ENCODE results near the gene SH3RF3. TPM values are rescaled to one million over a fixed set of nuclear protein-coding genes. Genes with fewer than 3 reads are reported as not detected.

Gene SH3RF3
- total RNA-seq, 1 donor from 2014 or later: 7.9 TPM

DNA sequence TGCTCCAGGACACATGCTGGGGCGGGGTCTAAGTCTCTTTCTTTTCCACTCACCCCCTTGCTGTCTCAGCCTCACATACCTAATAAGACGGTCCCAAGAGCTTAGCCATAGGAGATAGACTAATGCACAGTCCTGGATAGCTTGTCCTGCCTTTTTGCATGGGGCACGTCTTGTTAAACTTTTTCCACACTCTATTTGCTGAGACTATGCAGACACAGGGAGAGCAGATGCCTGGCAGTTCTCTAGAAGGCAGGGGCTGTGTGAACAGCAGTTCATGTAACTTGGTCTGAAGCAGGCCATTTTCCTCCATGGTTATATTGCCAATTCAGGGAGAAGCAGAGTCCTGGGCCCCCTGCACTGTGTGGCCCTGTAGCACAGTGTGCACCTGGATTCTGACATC lies 342.7 kb downstream of the SH3RF3 start:
- Histone ChIP-seq H3K36me3 (no peaks in the 10 kb centered on the region), H3K4me3 (no peak overlapping the region), H3K27ac (replicated peaks) (no peak overlapping the region), H3K27me3 (ENCODE audit: low read depth) (no peaks in the 10 kb centered on the region), H3K9me3 (replicated peaks) (no peaks in the 10 kb centered on the region), H3K4me1 (peaks cover 62% of the 10 kb centered on the region)
- TF ChIP-seq, protein P1, sequence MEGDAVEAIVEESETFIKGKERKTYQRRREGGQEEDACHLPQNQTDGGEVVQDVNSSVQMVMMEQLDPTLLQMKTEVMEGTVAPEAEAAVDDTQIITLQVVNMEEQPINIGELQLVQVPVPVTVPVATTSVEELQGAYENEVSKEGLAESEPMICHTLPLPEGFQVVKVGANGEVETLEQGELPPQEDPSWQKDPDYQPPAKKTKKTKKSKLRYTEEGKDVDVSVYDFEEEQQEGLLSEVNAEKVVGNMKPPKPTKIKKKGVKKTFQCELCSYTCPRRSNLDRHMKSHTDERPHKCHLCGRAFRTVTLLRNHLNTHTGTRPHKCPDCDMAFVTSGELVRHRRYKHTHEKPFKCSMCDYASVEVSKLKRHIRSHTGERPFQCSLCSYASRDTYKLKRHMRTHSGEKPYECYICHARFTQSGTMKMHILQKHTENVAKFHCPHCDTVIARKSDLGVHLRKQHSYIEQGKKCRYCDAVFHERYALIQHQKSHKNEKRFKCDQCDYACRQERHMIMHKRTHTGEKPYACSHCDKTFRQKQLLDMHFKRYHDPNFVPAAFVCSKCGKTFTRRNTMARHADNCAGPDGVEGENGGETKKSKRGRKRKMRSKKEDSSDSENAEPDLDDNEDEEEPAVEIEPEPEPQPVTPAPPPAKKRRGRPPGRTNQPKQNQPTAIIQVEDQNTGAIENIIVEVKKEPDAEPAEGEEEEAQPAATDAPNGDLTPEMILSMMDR (IDR thresholded peaks at IDR 0.05; ENCODE audit: borderline replicate concordance): no peak
- intact Hi-C loops (cut with micrococcal nuclease): no loop called here
- no peak for DNase-seq

DNA sequence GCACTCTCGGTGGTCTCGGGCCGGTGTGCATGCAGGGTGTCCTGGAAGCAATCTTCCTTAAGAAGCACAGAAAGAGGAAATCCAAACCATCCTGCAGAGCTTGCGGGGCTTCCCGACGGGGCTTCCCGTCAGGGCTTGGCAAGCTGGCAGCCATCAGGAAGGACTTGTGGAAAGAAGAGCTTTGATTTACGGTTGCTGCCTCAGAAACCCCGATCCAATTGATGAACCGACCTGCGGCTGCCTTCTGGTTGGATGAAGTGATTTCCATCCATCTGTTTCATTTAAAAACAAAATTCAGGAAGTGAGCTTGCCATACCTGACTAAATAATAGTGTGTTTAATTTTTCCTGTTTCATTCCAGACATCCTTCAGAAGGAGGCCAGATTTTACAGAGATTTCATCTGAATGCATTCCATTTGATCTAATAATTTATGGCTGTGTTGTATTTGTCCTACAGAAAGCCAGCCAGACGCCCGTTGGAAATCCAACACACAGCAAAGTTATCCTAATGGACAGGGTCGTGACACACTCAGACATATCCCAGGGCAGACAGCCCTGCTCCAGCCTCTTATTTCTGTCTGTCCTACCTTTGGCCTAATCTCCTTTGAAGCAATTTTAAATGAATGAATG lies 343.4 kb downstream of the SH3RF3 start:
- TF ChIP-seq, protein P1 (IDR thresholded peaks at IDR 0.05; ENCODE audit: borderline replicate concordance): no peak

DNA sequence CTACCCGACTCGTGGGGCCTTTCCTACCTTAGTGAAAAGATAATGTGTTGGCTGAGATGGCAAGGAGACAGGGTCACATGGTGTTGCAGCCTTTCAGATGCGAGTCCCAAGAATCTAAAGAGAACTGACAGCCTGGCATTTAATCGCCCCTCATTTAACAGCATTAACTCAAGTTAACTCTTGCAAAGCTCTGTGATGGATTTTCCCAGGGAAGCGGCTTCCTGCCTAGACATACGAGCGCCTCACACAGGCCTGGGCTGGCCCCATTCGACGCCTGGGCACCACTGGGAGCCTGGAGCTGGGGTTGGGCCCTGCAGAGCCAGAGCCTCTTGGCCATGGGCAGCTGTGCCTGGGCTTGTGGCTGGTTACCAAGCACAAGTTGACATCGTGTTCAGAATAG lies 344.0 kb downstream of the SH3RF3 start:
- Histone ChIP-seq H3K4me3 (no peak overlapping the region), H3K36me3 (no peaks in the 10 kb centered on the region), H3K27me3 (ENCODE audit: low read depth) (no peaks in the 10 kb centered on the region), H3K4me1 (peaks cover 49% of the 10 kb centered on the region), H3K9me3 (replicated peaks) (no peaks in the 10 kb centered on the region), H3K27ac (replicated peaks) (peak overlapping the region; percentile 30)
- intact Hi-C loops (cut with micrococcal nuclease): no loop called here
- no peak for DNase-seq
- TF ChIP-seq, protein P1 (IDR thresholded peaks at IDR 0.05; ENCODE audit: borderline replicate concordance): no peak

More for the DNA sequence above, 343.4 kb downstream of the SH3RF3 start:
- no peaks in the 10 kb centered on the region for H3K9me3 ChIP-seq (replicated peaks)
- H3K4me1 ChIP-seq: peaks cover 55% of the 10 kb centered on the region
- peak overlapping the region; percentile 30 for H3K27ac ChIP-seq (replicated peaks)
- no peaks in the 10 kb centered on the region for H3K36me3 ChIP-seq
- no peak for DNase-seq
- intact Hi-C loops (cut with micrococcal nuclease): no loop called here
- no peaks in the 10 kb centered on the region for H3K27me3 ChIP-seq (ENCODE audit: low read depth)
- H3K4me3 ChIP-seq: no peak overlapping the region

DNA sequence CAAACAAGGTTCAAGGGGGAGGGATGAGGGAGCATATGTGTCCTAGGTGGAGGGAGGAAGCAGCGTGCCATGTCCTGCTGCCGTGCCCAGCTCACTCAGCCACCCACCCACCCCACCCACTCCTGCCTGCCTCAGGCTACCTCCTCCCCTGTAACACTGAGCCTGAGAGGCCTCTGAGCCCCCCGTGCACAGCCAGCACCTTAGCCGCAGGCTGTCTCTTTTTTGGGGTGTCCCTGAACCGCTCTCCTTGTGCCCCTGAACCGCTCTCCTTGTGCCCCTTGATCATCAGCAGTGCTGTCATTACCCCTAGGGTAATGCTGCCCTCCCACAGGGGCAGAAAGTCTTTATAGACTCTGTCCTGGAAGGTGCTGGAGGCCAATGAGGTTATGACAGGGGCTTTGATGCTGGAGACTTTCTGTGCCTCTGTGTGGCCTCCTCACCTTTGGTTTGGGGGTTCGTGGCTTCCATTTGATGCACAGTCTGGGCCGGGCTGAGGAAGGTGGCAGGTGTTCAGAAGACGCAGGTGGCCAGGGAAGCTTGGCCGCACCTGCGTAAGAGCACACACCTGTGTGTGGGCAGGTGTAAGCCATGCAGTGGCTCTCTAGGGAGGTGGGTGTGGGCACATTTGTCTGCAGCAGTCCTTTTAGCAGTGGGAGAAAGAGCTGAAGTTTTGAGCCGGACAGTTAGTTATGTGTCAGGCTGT lies 344.8 kb downstream of the SH3RF3 start:
- H3K36me3 ChIP-seq: no peaks in the 10 kb centered on the region
- H3K27ac ChIP-seq (replicated peaks): no peak overlapping the region
- peaks cover 42% of the 10 kb centered on the region for H3K4me1 ChIP-seq
- H3K4me3 ChIP-seq: no peak overlapping the region
- DNase-seq: no peak
- no peaks in the 10 kb centered on the region for H3K27me3 ChIP-seq (ENCODE audit: low read depth)
- H3K9me3 ChIP-seq (replicated peaks): no peaks in the 10 kb centered on the region
- intact Hi-C loops (cut with micrococcal nuclease): no loop called here
- TF ChIP-seq, protein P1 (IDR thresholded peaks at IDR 0.05; ENCODE audit: borderline replicate concordance): no peak

DNA sequence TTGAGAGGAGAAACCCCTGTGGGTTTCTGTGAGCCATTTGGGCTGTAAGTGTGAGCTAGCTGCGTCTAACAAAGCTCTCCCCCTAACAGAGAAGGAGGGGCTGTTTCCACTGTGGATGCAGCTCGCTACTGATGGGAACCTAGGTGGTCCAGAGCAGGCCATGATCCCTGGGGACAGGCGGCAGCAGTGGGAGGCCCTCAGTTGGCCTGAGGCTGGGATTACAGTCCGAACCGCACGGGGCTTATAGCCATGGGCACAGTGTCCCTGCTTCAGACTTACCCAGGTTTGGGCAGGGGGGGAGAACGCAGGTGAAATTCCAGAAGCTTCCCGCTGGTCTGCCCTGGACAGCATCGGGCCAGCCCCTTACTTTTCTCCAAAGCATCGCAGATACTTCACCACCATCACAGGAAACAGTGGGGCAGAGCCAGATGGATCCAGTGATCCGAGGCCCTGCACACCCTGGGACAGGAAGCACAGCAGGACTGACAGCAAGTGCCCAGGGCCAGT lies 345.4 kb downstream of the SH3RF3 start:
- H3K9me3 ChIP-seq (replicated peaks): no peaks in the 10 kb centered on the region
- no peak for DNase-seq
- TF ChIP-seq, protein P1 (IDR thresholded peaks at IDR 0.05; ENCODE audit: borderline replicate concordance): no peak
- peaks cover 42% of the 10 kb centered on the region for H3K4me1 ChIP-seq
- no peaks in the 10 kb centered on the region for H3K27me3 ChIP-seq (ENCODE audit: low read depth)
- no peak overlapping the region for H3K4me3 ChIP-seq
- intact Hi-C loops (cut with micrococcal nuclease): no loop called here
- H3K36me3 ChIP-seq: no peaks in the 10 kb centered on the region
- H3K27ac ChIP-seq (replicated peaks): no peak overlapping the region

Data from left ventricle myocardium inferior (tissue), 1 donor.